GM18909 (cell line): ENCODE results near the gene NCS1.
"Not testable (repeated sequence)": the region's sequence is repeated elsewhere in the genome, so short reads cannot be mapped to it uniquely, and the experiment has no call there.

Source experiments
- ATAC-seq: cut with Tn5 transposase; IDR thresholded peaks from one replicate; pipeline ENCODE4 v1.9.1; 2021; ENCODE audit warnings: mild to moderate bottlenecking; ENCODE audit not compliant: unreplicated experiment, poor library complexity

The NCS1 gene

GRCh38 chr9:130255631-130256134, 83.5 kb downstream of the NCS1 start:
- ATAC-seq, result no peak

- ATAC-seq, result no peak
These were observed 84.4 kb downstream of the NCS1 start for GRCh38 chr9:130256644-130257043.

GRCh38 chr9:130258137-130258536, 85.9 kb downstream of the NCS1 start:
- not testable (repeated sequence) for ATAC-seq

- ATAC-seq, result no peak
These were observed 86.8 kb downstream of the NCS1 start for GRCh38 chr9:130259044-130259443.

- no peak for ATAC-seq
These were observed 88.9 kb downstream of the NCS1 start for GRCh38 chr9:130260816-130261765.

- no peak for ATAC-seq
These were observed 90.0 kb downstream of the NCS1 start for GRCh38 chr9:130262061-130262745.

GRCh38 chr9:130262771-130263170, 90.6 kb downstream of the NCS1 start:
- no peak for ATAC-seq

GRCh38 chr9:130263601-130264413, 91.6 kb downstream of the NCS1 start:
- no peak for ATAC-seq

GRCh38 chr9:130264414-130265350, 92.5 kb downstream of the NCS1 start:
- ATAC-seq, result no peak

- no peak for ATAC-seq
These were observed 93.4 kb downstream of the NCS1 start, which contains the start of gene HMCN2 for GRCh38 chr9:130265431-130266235. Gene HMCN2, plus strand, starts transcription at chr9:130265760. Its CDS starts 119 bp downstream, at chr9:130265879.

- ATAC-seq, result no peak
These were observed 94.3 kb downstream of the NCS1 start for GRCh38 chr9:130266236-130267098.

GRCh38 chr9:130267930-130268329, 95.7 kb downstream of the NCS1 start:
- ATAC-seq, result no peak

GRCh38 chr9:130268521-130269211, 96.5 kb downstream of the NCS1 start:
- ATAC-seq, result no peak

GRCh38 chr9:130271473-130271872, 99.3 kb downstream of the NCS1 start:
- ATAC-seq, result no peak

GRCh38 chr9:130275156-130275555, 103.0 kb downstream of the NCS1 start:
- no peak for ATAC-seq

GRCh38 chr9:130276121-130276520, 103.9 kb downstream of the NCS1 start:
- no peak for ATAC-seq

GRCh38 chr9:130276955-130277354, 104.8 kb downstream of the NCS1 start:
- no peak for ATAC-seq
